ENCODE data around the gene IDE. TPM values are rescaled to one million over a fixed set of nuclear protein-coding genes. Genes with fewer than 3 reads are reported as not detected.
A peak's percentile ranks its signal among the peaks of the same experiment; 100 is the strongest.

IDE gene
- total and polyA plus RNA-seq, 10 of the 15 experiments (the other 5 are each of a cell fraction or from before 2014, with no cell fraction given): 11.6 to 54.5 (median 33.6) TPM

GRCh38 chr10:92550924-92551323 lies 23.0 kb downstream of the IDE start:
- WGBS (ENCODE audit: insufficient coverage, insufficient replicate concordance, low lambda C conversion rate, missing lambda C conversion rate): 64% methylated on average over 2 of the region's 2 CpGs
- no peak overlapping the region for H3K4me3 ChIP-seq
- peaks cover 2% of the 10 kb centered on the region; the same call in 1 of the 2 replicates for H3K79me2 ChIP-seq (ENCODE audit: control insufficient read depth, insufficient read depth, low read length)
- DNase-seq (ENCODE audit: low read depth, low spot score): no peak
- ChIA-PET POLR2A (interaction anchor here (0.6 kb wide), 1 partner anchor 24 kb away, joined by 3 read pairs; no protein-coding TSS in a partner anchor), RAD21 (ENCODE audit: unreplicated experiment) (interaction anchor here (0.7 kb wide), 1 partner anchor 560 kb away, joined by 4 read pairs; no protein-coding TSS in a partner anchor), SMC1A (ENCODE audit: uncharacterized antibody, unreplicated experiment) (no interaction called here), CTCF (interaction anchor here (1.5 to 2.7 kb wide), 4 partner anchors 14 to 40 kb away, joined by 3 to 21 read pairs (median 8); partner anchors contain the start of gene IDE)
- H3K4me2 ChIP-seq (ENCODE audit: control insufficient read depth, insufficient read depth): no peak overlapping the region
- intact Hi-C loops (cut with micrococcal nuclease; ENCODE audit: unreplicated experiment) (no loop called here), in situ Hi-C loops (cut with MboI) (no loop called here)
- no peak overlapping the region for H2AFZ ChIP-seq (ENCODE audit: control insufficient read depth, low read depth, low read length)
- H3K36me3 ChIP-seq (ENCODE audit: control insufficient read depth in 2 of 2, insufficient read depth in 2 of 2, low read length in 1 of 2): peaks cover 4 to 10% of the 10 kb centered on the region in 2 experiments; a peak in 3 of 4 replicates
- no peak overlapping the region for H3K9ac ChIP-seq (ENCODE audit: control insufficient read depth, insufficient read depth, low read length)
- TF ChIP-seq NFXL1 (IDR thresholded peaks at IDR 0.05; ENCODE audit: borderline replicate concordance): no peak
- 0 out of 6 replicates have a peak, but pooled peaks of 1 of the 3 experiments have one; percentile 15 for TF ChIP-seq CTCF (IDR thresholded peaks at IDR 0.05 in 2 of 3, conservative IDR thresholded peaks at IDR 0.05 in 1 of 3; ENCODE audit: control insufficient read depth in 2 of 3, extremely low read depth in 1 of 3, insufficient read depth in 1 of 3, low read depth in 3 of 3, low read length in 3 of 3)
- H4K20me1 ChIP-seq (ENCODE audit: control insufficient read depth, insufficient read depth): no peaks in the 10 kb centered on the region
- H3K4me1 ChIP-seq (ENCODE audit: control insufficient read depth, insufficient read depth, low read length): peaks cover 15% of the 10 kb centered on the region
- H3K27me3 ChIP-seq (replicated peaks in 1 of 2; ENCODE audit: control insufficient read depth in 2 of 2, insufficient read depth in 2 of 2, low read length in 1 of 2): no peaks in the 10 kb centered on the region
- H3K27ac ChIP-seq (ENCODE audit: control insufficient read depth, insufficient read depth): no peak overlapping the region
- ATAC-seq: peak; percentile 55; the same call in 1 of the 3 replicates
- no TSS peak for BruUV-seq (replicated peaks)
- H3K9me3 ChIP-seq (replicated peaks; ENCODE audit: control insufficient read depth, insufficient read depth, low read length): peaks cover 6% of the 10 kb centered on the region
- no peak for FAIRE-seq

GRCh38 chr10:92547676-92548075 lies 26.2 kb downstream of the IDE start:
- Histone ChIP-seq H2AFZ (ENCODE audit: control insufficient read depth, low read depth, low read length) (no peak overlapping the region), H3K27ac (ENCODE audit: control insufficient read depth, insufficient read depth) (no peak overlapping the region), H3K9ac (ENCODE audit: control insufficient read depth, insufficient read depth, low read length) (no peak overlapping the region), H3K79me2 (ENCODE audit: control insufficient read depth, insufficient read depth, low read length) (peaks cover 4% of the 10 kb centered on the region), H3K9me3 (replicated peaks; ENCODE audit: control insufficient read depth, insufficient read depth, low read length) (no peaks in the 10 kb centered on the region), H3K4me3 (no peak overlapping the region), H4K20me1 (ENCODE audit: control insufficient read depth, insufficient read depth) (no peaks in the 10 kb centered on the region), H3K4me2 (ENCODE audit: control insufficient read depth, insufficient read depth) (no peak overlapping the region), H3K4me1 (ENCODE audit: control insufficient read depth, insufficient read depth, low read length) (peaks cover 24% of the 10 kb centered on the region), H3K27me3 (replicated peaks in 1 of 2; ENCODE audit: control insufficient read depth in 2 of 2, insufficient read depth in 2 of 2, low read length in 1 of 2) (no peaks in the 10 kb centered on the region), H3K36me3 (ENCODE audit: control insufficient read depth in 2 of 2, insufficient read depth in 2 of 2, low read length in 1 of 2) (peaks cover 1 to 6% of the 10 kb centered on the region in 2 experiments; a peak in 1 of 4 replicates)
- DNase-seq (ENCODE audit: low read depth, low spot score): no peak
- intact Hi-C loops (cut with micrococcal nuclease; ENCODE audit: unreplicated experiment): no loop called here
- no peak for ATAC-seq
- in situ Hi-C loops (cut with MboI): no loop called here
- SMC1A ChIA-PET (ENCODE audit: uncharacterized antibody, unreplicated experiment): no interaction called here
- no TSS peak for BruUV-seq (replicated peaks)
- POLR2A ChIA-PET: interaction anchor here (0.7 kb wide), 1 partner anchor 193 kb away, joined by 5 read pairs; no protein-coding TSS in a partner anchor
- FAIRE-seq: no peak
- CTCF ChIA-PET: interaction anchor here (4.1 kb wide), 1 partner anchor 26 kb away, joined by 14 read pairs; the partner anchor contains the start of gene IDE
- RAD21 ChIA-PET (ENCODE audit: unreplicated experiment): no interaction called here
- TF ChIP-seq RFX5 (IDR thresholded peaks at IDR 0.05; ENCODE audit: low read depth, low read length) (no peak), WRNIP1 (IDR thresholded peaks at IDR 0.05; ENCODE audit: borderline replicate concordance, low read depth, low read length) (no peak), MTA3 (IDR thresholded peaks at IDR 0.05; ENCODE audit: borderline replicate concordance, low read length) (no peak), CHD2 (IDR thresholded peaks at IDR 0.05; ENCODE audit: borderline replicate concordance, low read depth, low read length) (no peak), SIN3A (IDR thresholded peaks at IDR 0.05; ENCODE audit: low read depth, low read length) (no peak), BCL11A (IDR thresholded peaks at IDR 0.05; ENCODE audit: low read depth, low read length) (no peak), ASH2L (IDR thresholded peaks at IDR 0.05; ENCODE audit: borderline replicate concordance, low read depth) (no peak), KAT2A (conservative IDR thresholded peaks at IDR 0.05; ENCODE audit: control insufficient read depth, low read depth, low read length) (no peak), E4F1 (IDR thresholded peaks at IDR 0.05; ENCODE audit: borderline replicate concordance, partially characterized antibody) (no peak)
- WGBS (ENCODE audit: insufficient coverage, insufficient replicate concordance, low lambda C conversion rate, missing lambda C conversion rate): 100% methylated on average over 4 of the region's 4 CpGs

All from GM12878 (cell line).